HepG2 (cell line): ENCODE results near the gene RARG. TPM values are rescaled to one million over a fixed set of nuclear protein-coding genes. Genes with fewer than 3 reads are reported as not detected.

Experiments used
- ARID2 ChIP-seq: sonication (generic); formaldehyde crosslinking; IDR thresholded peaks from 2 replicates; pipeline ENCODE4 v1.8.1; 2022; ENCODE audit warnings: mild to moderate bottlenecking, missing genetic modification reagents, borderline replicate concordance
- CCDC6 ChIP-seq: sonication (generic); formaldehyde crosslinking; IDR thresholded peaks from 2 replicates; pipeline ENCODE4 v1.8.1; 2022; ENCODE audit warnings: mild to moderate bottlenecking, missing genetic modification reagents, moderate library complexity
- CHD4 ChIP-seq: fragments of 200-600 bp; sonication (generic); IDR thresholded peaks from 2 replicates; pipeline ENCODE4 v1.7.0; 2017; ENCODE audit warnings: mild to moderate bottlenecking, low read length, borderline replicate concordance
- CREB1 ChIP-seq, 2 experiments: fragments of 450-650 bp in 1 of 2; IDR thresholded peaks; 2 replicates each; pipeline ENCODE4 v1.6.1; 2016 to 2017; ENCODE audit warnings: control low read depth in 1 of 2, mild to moderate bottlenecking in 1 of 2, missing compliant biosample characterization in 1 of 2, missing genetic modification characterization in 1 of 2
- E2F1 ChIP-seq: sonication (generic); formaldehyde crosslinking; IDR thresholded peaks from 2 replicates; pipeline ENCODE4 v1.5.0; 2020; ENCODE audit warnings: missing genetic modification reagents
- GATAD1 ChIP-seq: IDR thresholded peaks from 2 replicates; pipeline ENCODE4 v1.6.1; 2016; ENCODE audit warnings: missing genetic modification reagents, missing compliant biosample characterization
- GMEB2 ChIP-seq: IDR thresholded peaks from 2 replicates; pipeline ENCODE4 v1.6.1; 2016; ENCODE audit warnings: missing biosample characterization, missing genetic modification reagents, low read depth
- KDM5A ChIP-seq: fragments of 200-600 bp; sonication (generic); IDR thresholded peaks from 2 replicates; pipeline ENCODE4 v1.7.0; 2018; ENCODE audit warnings: antibody characterized with exemption, mild to moderate bottlenecking, low read length, borderline replicate concordance
- KLF12 ChIP-seq: sonication (generic); formaldehyde crosslinking; IDR thresholded peaks from 2 replicates; pipeline ENCODE4 v1.4.0; 2020; ENCODE audit warnings: missing genetic modification reagents, borderline replicate concordance
- LCORL ChIP-seq, 2 experiments: fragments of 450-650 bp in 1 of 2; sonication (generic) in 1 of 2; formaldehyde crosslinking in 1 of 2; IDR thresholded peaks; 2 replicates each; pipeline versions ENCODE4 v1.5.0 to v1.6.1; 2017 to 2020; ENCODE audit warnings: antibody characterized with exemption in 1 of 2, missing genetic modification reagents in 1 of 2
- NFE2 ChIP-seq: sonication (generic); formaldehyde crosslinking; IDR thresholded peaks from 2 replicates; pipeline ENCODE4 v1.4.0; 2020; ENCODE audit warnings: missing genetic modification reagents
- PAX8 ChIP-seq: sonication (generic); formaldehyde crosslinking; IDR thresholded peaks from 2 replicates; pipeline ENCODE4 v1.8.0; 2022; ENCODE audit warnings: mild to moderate bottlenecking, missing genetic modification reagents, borderline replicate concordance
- POGK ChIP-seq: sonication (generic); formaldehyde crosslinking; conservative IDR thresholded peaks from 2 replicates; pipeline ENCODE4 v1.8.0; 2022; ENCODE audit warnings: mild to moderate bottlenecking, moderate library complexity, missing genetic modification reagents
- RFXANK ChIP-seq: IDR thresholded peaks from 2 replicates; pipeline ENCODE4 v1.6.1; 2016
- SALL1 ChIP-seq: sonication (generic); formaldehyde crosslinking; IDR thresholded peaks from 2 replicates; pipeline ENCODE4 v1.8.0; 2022; ENCODE audit warnings: mild to moderate bottlenecking, missing genetic modification reagents
- SNAPC2 ChIP-seq: sonication (generic); formaldehyde crosslinking; IDR thresholded peaks from 2 replicates; pipeline ENCODE4 v1.8.1; 2022; ENCODE audit warnings: mild to moderate bottlenecking, missing genetic modification reagents
- SOX13 ChIP-seq, 3 experiments: fragments of 450-650 bp in 1 of 3; sonication (generic) in 1 of 3; formaldehyde crosslinking in 1 of 3; IDR thresholded peaks in 2 of 3; conservative IDR thresholded peaks in 1 of 3; 2 replicates each; pipeline versions ENCODE4 v1.5.0 to v1.6.1; 2016 to 2020; ENCODE audit warnings: antibody characterized with exemption in 1 of 3, mild to moderate bottlenecking in 1 of 3, missing compliant biosample characterization in 1 of 3, missing genetic modification reagents in 1 of 3, moderate library complexity in 1 of 3
- YY1 ChIP-seq: IDR thresholded peaks from 2 replicates; pipeline ENCODE4 v1.6.1; 2011; ENCODE audit warnings: low read length, low read depth, moderate library complexity, mild to moderate bottlenecking; ENCODE audit not compliant: insufficient read depth, insufficient replicate concordance
- ZBTB20 ChIP-seq: sonication (generic); formaldehyde crosslinking; IDR thresholded peaks from 2 replicates; pipeline ENCODE4 v1.8.1; 2023; ENCODE audit warnings: missing genetic modification reagents, low read depth, mild to moderate bottlenecking, borderline replicate concordance
- ZFX ChIP-seq: sonication (generic); formaldehyde crosslinking; IDR thresholded peaks from 2 replicates; pipeline ENCODE4 v1.4.0; 2020; ENCODE audit warnings: mild to moderate bottlenecking, low read depth, missing genetic modification reagents, moderate library complexity
- ZNF253 ChIP-seq: sonication (generic); formaldehyde crosslinking; IDR thresholded peaks from 2 replicates; pipeline ENCODE4 v1.8.0; 2022; ENCODE audit warnings: mild to moderate bottlenecking, missing genetic modification reagents, borderline replicate concordance
- ZNF556 ChIP-seq: sonication (generic); formaldehyde crosslinking; IDR thresholded peaks from 2 replicates; pipeline ENCODE4 v1.4.0; 2020; ENCODE audit warnings: mild to moderate bottlenecking, missing genetic modification reagents, borderline replicate concordance
- ZNF580 ChIP-seq: IDR thresholded peaks from 2 replicates; pipeline ENCODE4 v1.6.1; 2016; ENCODE audit warnings: low read depth, borderline replicate concordance
- polyA plus RNA-seq, 8 experiments: library from polyadenylated mRNA; depleted of rRNA in 3 of 8; stranded (reverse) in 7 of 8; unstranded in 1 of 8; fragments of >200 nt; fragmentation: Illumina TruSeq in 4 of 8; extraction: Trizol in 4 of 8; gene quantifications; 2 replicates each; pipeline versions ENCODE4 v1.2.1 to v1.2.3, GENCODE V29; 2011 to 2016; ENCODE audit warnings: low read depth in 4 of 8, missing spikeins in 1 of 8, mixed read lengths in 1 of 8; ENCODE audit not compliant: insufficient read depth in 1 of 8
- total RNA-seq, 5 experiments: library from RNA; depleted of rRNA; stranded (reverse); fragments of >200 nt; fragmentation: Illumina TruSeq; extraction: Trizol; gene quantifications; 2 replicates each; pipeline ENCODE4 v1.2.3, GENCODE V29; 2016; ENCODE audit warnings: low read depth in 1 of 5

RARG gene
- total and polyA plus RNA-seq, 2 of the 13 experiments (the other 11 are each of a cell fraction or from before 2014, with no cell fraction given) = 0.77 to 1.5 TPM

GRCh38 chr12:53267999-53268629, 36.1 kb upstream of the RARG start, which contains the start of gene ESPL1 (continued):
- TF ChIP-seq POGK (CRISPR knock-in tag) = 0 out of 2 replicates have a peak, but pooled peaks have one; percentile 59
- TF ChIP-seq ZNF580 (CRISPR knock-in tag) = 0 out of 2 replicates have a peak, but pooled peaks have one; percentile 39
- peak; percentile 47; the same call in 1 of the 2 replicates for TF ChIP-seq CCDC6 (CRISPR knock-in tag)
- no peak for TF ChIP-seq LCORL (IDR thresholded peaks at IDR 0.05)
- TF ChIP-seq LCORL (CRISPR knock-in tag; IDR thresholded peaks at IDR 0.05) = peak; percentile 49; the same call in 1 of the 2 replicates
- 0 out of 2 replicates have a peak, but pooled peaks have one; percentile 20 for TF ChIP-seq ZNF556 (CRISPR knock-in tag)
- no peak for TF ChIP-seq ZNF253 (CRISPR knock-in tag)
- no peak for TF ChIP-seq SOX13 (IDR thresholded peaks at IDR 0.05)
- TF ChIP-seq SOX13 (CRISPR knock-in tag; conservative IDR thresholded peaks at IDR 0.05 in 1 of 2, IDR thresholded peaks at IDR 0.05 in 1 of 2) = peak in 1 of 2 experiments; percentile 28; a peak in 1 of 4 replicates
- TF ChIP-seq GATAD1 (CRISPR knock-in tag) = peak; percentile 79
- TF ChIP-seq RFXANK (CRISPR knock-in tag) = 0 out of 2 replicates have a peak, but pooled peaks have one; percentile 29
- TF ChIP-seq PAX8 (CRISPR knock-in tag) = 0 out of 2 replicates have a peak, but pooled peaks have one; percentile 30
- TF ChIP-seq GMEB2 (CRISPR knock-in tag) = peak; percentile 92
- TF ChIP-seq YY1 = peak; percentile 55
- peak; percentile 19; the same call in 1 of the 2 replicates for TF ChIP-seq KLF12 (CRISPR knock-in tag)
- TF ChIP-seq NFE2 (CRISPR knock-in tag) = no peak
- peak; percentile 60; the same call in 1 of the 2 replicates for TF ChIP-seq CREB1 (IDR thresholded peaks at IDR 0.05)
- peak; percentile 71 for TF ChIP-seq CREB1 (CRISPR knock-in tag; IDR thresholded peaks at IDR 0.05)
- TF ChIP-seq ZBTB20 (CRISPR knock-in tag) = 0 out of 2 replicates have a peak, but pooled peaks have one; percentile 28
- peak; percentile 89 for TF ChIP-seq ZFX (CRISPR knock-in tag)
- peak; percentile 58; the same call in 1 of the 2 replicates for TF ChIP-seq KDM5A
- TF ChIP-seq E2F1 = peak; percentile 96
- peak; percentile 73 for TF ChIP-seq SALL1 (CRISPR knock-in tag)
- 0 out of 2 replicates have a peak, but pooled peaks have one; percentile 61 for TF ChIP-seq ARID2 (CRISPR knock-in tag)
- TF ChIP-seq CHD4 = peak; percentile 54; the same call in 1 of the 2 replicates
- TF ChIP-seq SNAPC2 (CRISPR knock-in tag) = peak; percentile 77; the same call in 1 of the 2 replicates
